ENCODE results near the gene DIPK1B.

DNA sequence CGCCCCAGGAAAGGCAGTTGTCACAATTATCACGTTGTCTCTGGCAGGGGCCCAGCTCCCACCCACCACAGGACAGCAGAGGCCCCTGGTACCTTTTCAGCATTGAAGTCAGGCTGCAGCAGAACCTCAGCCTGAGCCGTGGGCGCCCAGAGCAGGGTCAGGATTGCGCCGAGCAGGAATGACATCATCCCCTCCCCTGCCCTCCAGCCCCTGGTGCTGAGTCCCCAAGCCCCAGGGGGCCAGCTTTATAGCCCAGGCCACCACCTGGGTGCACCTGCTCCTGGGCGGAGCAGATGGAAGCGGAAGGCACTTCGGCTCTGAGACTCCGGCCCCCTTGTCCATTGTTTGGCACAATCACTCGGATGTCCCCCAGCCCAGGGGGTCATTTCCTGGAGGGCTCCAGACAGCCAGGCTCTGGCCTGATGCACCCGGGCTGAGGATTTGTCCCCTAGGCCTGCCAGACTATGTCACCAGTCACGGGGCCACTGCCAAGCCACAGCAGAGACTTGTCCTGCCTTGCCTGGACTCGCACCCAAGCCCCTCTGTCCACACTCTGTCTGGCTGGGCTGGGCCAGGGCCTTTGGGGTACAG, 52.0 kb downstream of the DIPK1B start, which contains the start of gene LCN15:
- TF ChIP-seq, protein P1, sequence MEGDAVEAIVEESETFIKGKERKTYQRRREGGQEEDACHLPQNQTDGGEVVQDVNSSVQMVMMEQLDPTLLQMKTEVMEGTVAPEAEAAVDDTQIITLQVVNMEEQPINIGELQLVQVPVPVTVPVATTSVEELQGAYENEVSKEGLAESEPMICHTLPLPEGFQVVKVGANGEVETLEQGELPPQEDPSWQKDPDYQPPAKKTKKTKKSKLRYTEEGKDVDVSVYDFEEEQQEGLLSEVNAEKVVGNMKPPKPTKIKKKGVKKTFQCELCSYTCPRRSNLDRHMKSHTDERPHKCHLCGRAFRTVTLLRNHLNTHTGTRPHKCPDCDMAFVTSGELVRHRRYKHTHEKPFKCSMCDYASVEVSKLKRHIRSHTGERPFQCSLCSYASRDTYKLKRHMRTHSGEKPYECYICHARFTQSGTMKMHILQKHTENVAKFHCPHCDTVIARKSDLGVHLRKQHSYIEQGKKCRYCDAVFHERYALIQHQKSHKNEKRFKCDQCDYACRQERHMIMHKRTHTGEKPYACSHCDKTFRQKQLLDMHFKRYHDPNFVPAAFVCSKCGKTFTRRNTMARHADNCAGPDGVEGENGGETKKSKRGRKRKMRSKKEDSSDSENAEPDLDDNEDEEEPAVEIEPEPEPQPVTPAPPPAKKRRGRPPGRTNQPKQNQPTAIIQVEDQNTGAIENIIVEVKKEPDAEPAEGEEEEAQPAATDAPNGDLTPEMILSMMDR (conservative IDR thresholded peaks at IDR 0.05; ENCODE audit: low read depth in 2 of 2): no peak
- no peak for TF ChIP-seq EZH2phosphoT487 (IDR thresholded peaks at IDR 0.05; ENCODE audit: unreplicated experiment)

Measured in GM23338 (cell line).